DMS153 (cell line): ENCODE measurements around the gene DVL3.

Experiments used
- DNase-seq: peaks from one replicate; lab custom pipeline; 2025; lab: John Stamatoyannopoulos, UW

The DVL3 gene

DNA sequence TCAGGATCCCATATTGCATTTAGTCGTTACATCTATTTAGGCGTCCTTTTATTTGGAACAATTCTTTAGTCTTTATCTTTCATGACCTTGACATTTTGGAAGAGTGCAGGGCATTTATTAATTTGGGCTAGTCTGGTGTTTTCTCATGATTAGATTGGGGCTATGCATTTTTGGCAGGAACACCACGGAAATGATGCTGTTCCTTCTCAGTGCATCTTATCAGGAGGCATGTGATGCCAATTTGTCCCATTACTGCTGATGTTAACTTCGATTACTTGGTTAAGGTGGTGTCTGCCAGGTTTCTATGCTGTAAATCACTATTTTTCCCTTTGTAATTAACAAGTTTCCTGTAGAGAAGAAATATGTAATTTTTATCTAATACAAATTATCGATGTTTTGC, 56.1 kb downstream of the DVL3 start:
- DNase-seq = no peak

DNA sequence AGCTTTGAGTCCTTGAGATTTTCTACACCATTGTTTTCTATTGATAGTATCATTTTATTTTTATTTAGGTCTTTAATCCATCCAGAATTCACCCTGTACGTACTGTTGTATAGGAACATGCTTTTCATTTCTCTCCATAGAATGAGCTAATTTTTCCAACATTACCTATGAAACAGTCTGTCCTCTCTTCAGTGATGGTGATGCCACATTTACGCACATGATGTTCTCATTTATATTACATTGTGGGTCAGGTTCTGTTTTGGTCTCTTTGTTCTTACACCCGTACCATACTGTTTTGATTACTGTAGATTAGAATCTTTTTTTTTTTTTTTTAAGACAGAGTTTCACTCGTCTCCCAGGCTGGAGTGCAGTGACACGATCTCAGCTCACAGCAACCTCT, 56.5 kb downstream of the DVL3 start:
- no peak for DNase-seq

DNA sequence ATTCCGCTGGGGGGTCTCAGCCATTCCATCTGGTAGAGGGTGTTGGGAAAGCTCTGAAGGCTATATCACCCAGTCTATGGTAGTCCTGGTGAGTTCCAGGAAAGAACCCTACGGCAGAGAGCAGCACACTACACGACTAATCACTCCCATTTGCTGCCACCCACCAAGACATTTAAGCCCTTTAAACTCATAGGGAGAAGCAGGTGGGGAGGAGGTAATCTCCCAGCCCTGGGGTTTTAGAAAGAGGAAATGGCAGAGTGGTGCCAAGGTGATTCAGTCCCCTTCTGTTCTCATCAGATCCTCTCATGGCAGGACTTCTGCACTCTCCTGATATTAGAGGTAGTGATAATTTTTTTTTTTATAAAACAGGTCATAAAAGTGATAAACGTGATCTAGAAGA, 63.6 kb downstream of the DVL3 start:
- DNase-seq = no peak

DNA sequence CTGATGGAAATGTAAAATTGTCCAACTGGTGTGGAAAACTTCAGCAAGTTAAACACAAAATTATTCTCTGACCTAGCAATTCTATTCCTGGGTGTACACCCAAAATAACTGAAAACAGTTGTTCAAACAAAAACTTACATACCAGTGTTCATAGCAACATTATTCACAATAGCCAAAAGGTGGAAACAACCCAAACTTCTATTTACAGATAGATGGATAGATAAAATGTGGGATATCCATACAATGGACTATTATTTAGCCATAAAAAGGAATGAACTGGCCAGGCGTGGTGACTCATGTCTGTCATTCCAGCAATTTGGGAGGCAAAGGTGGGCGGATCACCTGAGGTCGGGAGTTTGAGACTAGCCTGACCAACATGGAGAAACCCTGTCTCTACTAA, 67.3 kb downstream of the DVL3 start:
- no peak for DNase-seq
